T-cell (primary cell): ENCODE measurements around the gene GFI1B. TPM values are rescaled to one million over a fixed set of nuclear protein-coding genes. Genes with fewer than 3 reads are reported as not detected.
"Not testable (repeated sequence)": the region's sequence is repeated elsewhere in the genome, so short reads cannot be mapped to it uniquely, and the experiment has no call there.

ENCODE experiments used
- ATAC-seq, 4 experiments: fragments of 200-7000 bp in 3 of 4; fragments of 150-1000 bp in 1 of 4; cut with Tn5 transposase; replicated peaks in 1 of 4; 1 replicate in 3 of 4; 2 replicates in 1 of 4; pipeline ENCODE4 v1.10.0; 2021; ENCODE audit warnings: moderate library complexity in 3 of 4, mild to moderate bottlenecking in 2 of 4, moderate number of reproducible peaks in 1 of 4
- CTCF ChIA-PET, 2 donors: fragments of 300-600 bp; sonication (Branson Sonifier 250); formaldehyde crosslinking; loops; one replicate each; lab custom pipeline; 2022; ENCODE audit warnings: antibody characterized with exemption in 2 of 2; lab: Charles Lee
- POLR2A ChIA-PET, 2 donors: fragments of 300-600 bp; sonication (Branson Sonifier 250); formaldehyde crosslinking; loops; one replicate each; lab custom pipeline; 2022; ENCODE audit warnings: antibody characterized with exemption in 2 of 2; lab: Charles Lee
- DNase-seq, 35 experiments: peaks; one replicate each; pipeline versions ENCODE4 v3.0.0 to v3.0.0-alpha.2; 2013 to 2023
- H3K27ac ChIP-seq: one replicate; pipeline ENCODE4 v1.5.1; 2013; ENCODE audit warnings: low read length
- H3K27me3 ChIP-seq, 2 experiments: replicated peaks in 1 of 2; 1 replicate in 1 of 2; 2 replicates in 1 of 2; pipeline versions ENCODE4 v1.6.1 to v1.7.0; 2013; ENCODE audit warnings: low read length in 1 of 2, mixed read lengths in 1 of 2; ENCODE audit not compliant: control insufficient read depth in 2 of 2, insufficient read depth in 2 of 2; ENCODE audit errors: extremely low read depth in 1 of 2
- H3K36me3 ChIP-seq, 2 donors: 1 replicate in 1 of 2; 2 replicates in 1 of 2; pipeline versions ENCODE4 v1.6.1 to v1.7.0; 2013; ENCODE audit warnings: low read length in 1 of 2; ENCODE audit not compliant: control insufficient read depth in 2 of 2, insufficient read depth in 1 of 2; ENCODE audit errors: extremely low read depth in 1 of 2
- H3K4me1 ChIP-seq, 2 experiments: 1 replicate in 1 of 2; 2 replicates in 1 of 2; pipeline versions ENCODE4 v1.6.1 to v1.7.0; 2013; ENCODE audit warnings: low read length in 2 of 2, mixed read lengths in 1 of 2; ENCODE audit not compliant: insufficient read depth in 2 of 2, control insufficient read depth in 1 of 2; ENCODE audit errors: extremely low read depth in 1 of 2
- H3K4me3 ChIP-seq, 2 donors: 1 replicate in 1 of 2; 2 replicates in 1 of 2; pipeline versions ENCODE4 v1.5.1 to v1.7.0; 2013; ENCODE audit warnings: mild to moderate bottlenecking in 2 of 2, low read length in 1 of 2, moderate library complexity in 1 of 2; ENCODE audit not compliant: control insufficient read depth in 1 of 2; ENCODE audit errors: extremely low read depth in 1 of 2
- H3K9me3 ChIP-seq: 2 replicates; pipeline ENCODE4 v1.7.0; 2013
- H3K27ac Mint-ChIP-seq, 2 donors: one replicate each; pipeline ENCODE4 v1.8.0; 2020 to 2021; ENCODE audit warnings: mild to moderate bottlenecking in 2 of 2, mixed read lengths in 2 of 2
- H3K27me3 Mint-ChIP-seq, 2 donors: one replicate each; pipeline ENCODE4 v1.8.0; 2021 to 2022; ENCODE audit warnings: mixed read lengths in 2 of 2
- H3K36me3 Mint-ChIP-seq: one replicate; pipeline ENCODE4 v1.8.0; 2021; ENCODE audit warnings: mixed read lengths
- H3K4me1 Mint-ChIP-seq, 3 donors: one replicate each; pipeline ENCODE4 v1.8.0; 2020 to 2022; ENCODE audit warnings: mixed read lengths in 3 of 3, mild to moderate bottlenecking in 1 of 3
- H3K4me3 Mint-ChIP-seq, 3 donors: one replicate each; pipeline ENCODE4 v1.8.0; 2020 to 2022; ENCODE audit warnings: mild to moderate bottlenecking in 3 of 3, mixed read lengths in 3 of 3, moderate library complexity in 3 of 3
- H3K9me3 Mint-ChIP-seq, 3 donors: one replicate each; pipeline ENCODE4 v1.8.0; 2020 to 2022; ENCODE audit warnings: mixed read lengths in 3 of 3
- WGBS: methylation state at CpG from one replicate; pipeline ENCODE4 v1.1.5; 2013; ENCODE audit warnings: missing lambda C conversion rate; ENCODE audit not compliant: insufficient coverage; 5-methylcytosine and 5-hydroxymethylcytosine counted together
- total RNA-seq, 35 experiments: library from RNA in 6 of 35; stranded (reverse) in 6 of 35; fragments of 120-200 nt in 1 of 35; gene quantifications; one replicate each; pipeline versions ENCODE4 v1.2.1 to v1.2.4 and lab custom pipeline; 2013 to 2026

GFI1B gene
- total RNA-seq, 5 donors from 2014 or later (not counting 1 experiment from before 2014, with no cell fraction given), result 0.18 to 0.67 (median 0.37) TPM; not detected in 1

GRCh38 chr9:132961002-132961401 lies 17.5 kb upstream of the GFI1B start:
- Mint-ChIP-seq H3K4me1 (no peaks in the 10 kb centered on the region), H3K4me3 (no peak overlapping the region), H3K36me3 (peaks cover 6% of the 10 kb centered on the region), H3K27me3 (peaks cover 6 to 13% of the 10 kb centered on the region in 2 donors), H3K27ac (no peak overlapping the region), H3K9me3 (peaks cover 4 to 6% (median 5%) of the 10 kb centered on the region in 3 donors)
- ChIA-PET POLR2A (no interaction called here), CTCF (no interaction called here)
- no peak overlapping the region for H3K27ac ChIP-seq
- H3K36me3 ChIP-seq, result no peaks in the 10 kb centered on the region
- H3K27me3 ChIP-seq, result peaks cover 0 to 19% of the 10 kb centered on the region in 2 experiments
- no peak overlapping the region for H3K4me3 ChIP-seq
- ATAC-seq (no peak), DNase-seq (no peak)
- H3K9me3 ChIP-seq, result no peaks in the 10 kb centered on the region
- WGBS, result no CpG with 5 or more reads among the region's 6 CpGs
- H3K4me1 ChIP-seq, result no peaks in the 10 kb centered on the region

- H3K36me3 ChIP-seq, result no peaks in the 10 kb centered on the region
- H3K4me3 Mint-ChIP-seq, result no peak overlapping the region
- H3K4me1 Mint-ChIP-seq, result no peaks in the 10 kb centered on the region
- no peak overlapping the region for H3K27ac ChIP-seq
- no peaks in the 10 kb centered on the region for H3K9me3 ChIP-seq
- H3K27me3 Mint-ChIP-seq, result peaks cover 0 to 3% of the 10 kb centered on the region in 2 donors
- ATAC-seq, result no peak
- WGBS, result 98% methylated on average over 5 of the region's 9 CpGs
- no peaks in the 10 kb centered on the region for H3K4me1 ChIP-seq
- no peak overlapping the region for H3K4me3 ChIP-seq
- ChIA-PET CTCF (no interaction called here), POLR2A (no interaction called here)
- H3K27me3 ChIP-seq, result peaks cover 0 to 20% of the 10 kb centered on the region in 2 experiments
- no peaks in the 10 kb centered on the region for H3K36me3 Mint-ChIP-seq
- DNase-seq, result no peak
- no peaks in the 10 kb centered on the region for H3K9me3 Mint-ChIP-seq
- H3K27ac Mint-ChIP-seq, result no peak overlapping the region
Observed at GRCh38 chr9:132965478-132965877, 13.0 kb upstream of the GFI1B start.

- H3K4me1 ChIP-seq, DNase-seq, ATAC-seq, POLR2A ChIA-PET, H3K36me3 Mint-ChIP-seq, CTCF ChIA-PET, H3K4me1 Mint-ChIP-seq, H3K36me3 ChIP-seq, H3K4me3 Mint-ChIP-seq, H3K9me3 Mint-ChIP-seq, H3K27ac ChIP-seq, H3K4me3 ChIP-seq, H3K9me3 ChIP-seq, H3K27ac Mint-ChIP-seq: not testable (repeated sequence)
- H3K27me3 Mint-ChIP-seq, result peaks cover 0 to 11% of the 10 kb centered on the region in 2 donors
- peaks cover 0 to 30% of the 10 kb centered on the region in 2 experiments for H3K27me3 ChIP-seq
- no CpG with 5 or more reads among the region's 3 CpGs for WGBS
Observed at GRCh38 chr9:132967908-132968307, 10.6 kb upstream of the GFI1B start.

GRCh38 chr9:132969783-132970182 lies 8.7 kb upstream of the GFI1B start:
- Histone ChIP-seq H3K27ac (no peak overlapping the region), H3K4me1 (peaks cover 0 to 4% of the 10 kb centered on the region in 2 experiments), H3K4me3 (no peak overlapping the region), H3K36me3 (no peaks in the 10 kb centered on the region), H3K9me3 (no peaks in the 10 kb centered on the region), H3K27me3 (peaks cover 0 to 36% of the 10 kb centered on the region in 2 experiments)
- Mint-ChIP-seq H3K27ac (no peak overlapping the region), H3K27me3 (peaks cover 3 to 16% of the 10 kb centered on the region in 2 donors), H3K36me3 (no peaks in the 10 kb centered on the region), H3K9me3 (no peaks in the 10 kb centered on the region), H3K4me3 (no peak overlapping the region), H3K4me1 (peaks cover 0 to 6% (median 5%) of the 10 kb centered on the region in 3 donors)
- DNase-seq (no peak), ATAC-seq (no peak)
- CTCF ChIA-PET, result no interaction called here
- WGBS, result no CpG with 5 or more reads among the region's 7 CpGs
- POLR2A ChIA-PET, result no interaction called here

GRCh38 chr9:132970324-132971062 lies 8.0 kb upstream of the GFI1B start:
- DNase-seq, result no peak
- no peaks in the 10 kb centered on the region for H3K36me3 ChIP-seq
- H3K27me3 ChIP-seq, result peaks cover 0 to 35% of the 10 kb centered on the region in 2 experiments
- H3K4me3 ChIP-seq, result no peak overlapping the region
- H3K9me3 ChIP-seq, result no peaks in the 10 kb centered on the region
- 91% methylated on average over 10 of the region's 16 CpGs for WGBS
- ChIA-PET CTCF (no interaction called here), POLR2A (no interaction called here)
- no peaks in the 10 kb centered on the region for H3K36me3 Mint-ChIP-seq
- no peak overlapping the region for H3K4me3 Mint-ChIP-seq
- no peaks in the 10 kb centered on the region for H3K9me3 Mint-ChIP-seq
- H3K4me1 Mint-ChIP-seq, result peaks cover 0 to 6% (median 5%) of the 10 kb centered on the region in 3 donors
- no peak overlapping the region for H3K27ac ChIP-seq
- no peak for ATAC-seq
- no peak overlapping the region for H3K27ac Mint-ChIP-seq
- H3K27me3 Mint-ChIP-seq, result peaks cover 5 to 20% of the 10 kb centered on the region in 2 donors
- peaks cover 0 to 4% of the 10 kb centered on the region in 2 experiments for H3K4me1 ChIP-seq

- Histone ChIP-seq H3K4me3 (no peak overlapping the region), H3K4me1 (peaks cover 0 to 8% of the 10 kb centered on the region in 2 experiments), H3K9me3 (no peaks in the 10 kb centered on the region), H3K27me3 (peaks cover 0 to 47% of the 10 kb centered on the region in 2 experiments), H3K36me3 (no peaks in the 10 kb centered on the region), H3K27ac (no peak overlapping the region)
- 85% methylated on average over 14 of the region's 18 CpGs for WGBS
- Mint-ChIP-seq H3K27ac (no peak overlapping the region), H3K36me3 (no peaks in the 10 kb centered on the region), H3K4me1 (peaks cover 4 to 9% (median 8%) of the 10 kb centered on the region in 3 donors), H3K27me3 (peaks cover 13 to 28% of the 10 kb centered on the region in 2 donors), H3K9me3 (no peaks in the 10 kb centered on the region), H3K4me3 (no peak overlapping the region)
- no peak for DNase-seq
- POLR2A ChIA-PET, result no interaction called here
- ATAC-seq, result no peak
- CTCF ChIA-PET, result no interaction called here
Observed at GRCh38 chr9:132973166-132973565, 5.3 kb upstream of the GFI1B start.
